Stimulated activated memory B cell treated with anti-CD40 and anti-IgM and Interleukin-4, amounts not matched to agents 10 μg/mL and 1 μg/mL and 100 μg/mL, for 72 hours (primary cell): ENCODE data around the gene STARD10.
"Not testable (repeated sequence)": the region's sequence is repeated elsewhere in the genome, so short reads cannot be mapped to it uniquely, and the experiment has no call there.

Experiments used
- ATAC-seq: fragments of 150-1000 bp; cut with Tn5 transposase; 2 replicates; pipeline ENCODE4 v1.10.0; 2021
- H3K27ac Mint-ChIP-seq: one replicate; pipeline ENCODE4 v1.8.0; 2022; ENCODE audit warnings: mild to moderate bottlenecking, mixed read lengths
- H3K27me3 Mint-ChIP-seq: one replicate; pipeline ENCODE4 v1.8.0; 2022; ENCODE audit warnings: mixed read lengths
- H3K36me3 Mint-ChIP-seq: one replicate; pipeline ENCODE4 v1.8.0; 2022; ENCODE audit warnings: mixed read lengths
- H3K4me1 Mint-ChIP-seq: one replicate; pipeline ENCODE4 v1.8.0; 2022; ENCODE audit warnings: mixed read lengths
- H3K4me3 Mint-ChIP-seq: one replicate; pipeline ENCODE4 v1.8.0; 2022; ENCODE audit warnings: mild to moderate bottlenecking, moderate library complexity, mixed read lengths
- H3K9me3 Mint-ChIP-seq: one replicate; pipeline ENCODE4 v1.8.0; 2022; ENCODE audit warnings: mixed read lengths

Gene STARD10

GRCh38 chr11:72829178-72829577, 35.3 kb upstream of the STARD10 start:
- no peak for ATAC-seq
- no peak overlapping the region for H3K4me3 Mint-ChIP-seq
- H3K4me1 Mint-ChIP-seq: peaks cover 73% of the 10 kb centered on the region
- H3K27me3 Mint-ChIP-seq: no peaks in the 10 kb centered on the region
- no peaks in the 10 kb centered on the region for H3K9me3 Mint-ChIP-seq
- H3K27ac Mint-ChIP-seq: peak overlapping the region; percentile 67
- peaks cover 45% of the 10 kb centered on the region for H3K36me3 Mint-ChIP-seq

- H3K4me1 Mint-ChIP-seq: peaks cover 78% of the 10 kb centered on the region
- H3K4me3 Mint-ChIP-seq: no peak overlapping the region
- H3K36me3 Mint-ChIP-seq: peaks cover 50% of the 10 kb centered on the region
- no peak for ATAC-seq
- no peaks in the 10 kb centered on the region for H3K27me3 Mint-ChIP-seq
- H3K27ac Mint-ChIP-seq: peak overlapping the region; percentile 67
- no peaks in the 10 kb centered on the region for H3K9me3 Mint-ChIP-seq
These were observed 34.9 kb upstream of the STARD10 start for GRCh38 chr11:72828692-72829101.

GRCh38 chr11:72828081-72828567, 34.3 kb upstream of the STARD10 start:
- H3K36me3 Mint-ChIP-seq: peaks cover 55% of the 10 kb centered on the region
- H3K4me1 Mint-ChIP-seq: peaks cover 84% of the 10 kb centered on the region
- no peak for ATAC-seq
- no peaks in the 10 kb centered on the region for H3K27me3 Mint-ChIP-seq
- no peaks in the 10 kb centered on the region for H3K9me3 Mint-ChIP-seq
- H3K4me3 Mint-ChIP-seq: peak overlapping the region; percentile 25
- peak overlapping the region; percentile 67 for H3K27ac Mint-ChIP-seq

- Mint-ChIP-seq H3K36me3 (peaks cover 56% of the 10 kb centered on the region), H3K4me3 (peak overlapping the region; percentile 25), H3K4me1 (peaks cover 89% of the 10 kb centered on the region), H3K27ac (peak overlapping the region; percentile 67)
- not testable (repeated sequence) for H3K27me3 Mint-ChIP-seq, ATAC-seq, H3K9me3 Mint-ChIP-seq
These were observed 33.8 kb upstream of the STARD10 start for GRCh38 chr11:72827656-72828055.

- no peak for ATAC-seq
- H3K27ac Mint-ChIP-seq: peak overlapping the region; percentile 67
- H3K27me3 Mint-ChIP-seq: no peaks in the 10 kb centered on the region
- no peaks in the 10 kb centered on the region for H3K9me3 Mint-ChIP-seq
- H3K4me3 Mint-ChIP-seq: no peak overlapping the region
- H3K4me1 Mint-ChIP-seq: peaks cover 90% of the 10 kb centered on the region
- H3K36me3 Mint-ChIP-seq: peaks cover 52% of the 10 kb centered on the region
These were observed 33.2 kb upstream of the STARD10 start for GRCh38 chr11:72826942-72827480.

GRCh38 chr11:72826191-72826941, 32.5 kb upstream of the STARD10 start:
- Mint-ChIP-seq H3K9me3 (no peaks in the 10 kb centered on the region), H3K4me3 (no peak overlapping the region), H3K27ac (peak overlapping the region; percentile 67), H3K36me3 (peaks cover 46% of the 10 kb centered on the region), H3K4me1 (peaks cover 85% of the 10 kb centered on the region), H3K27me3 (no peaks in the 10 kb centered on the region)
- no peak for ATAC-seq

GRCh38 chr11:72825661-72826060, 31.8 kb upstream of the STARD10 start:
- H3K4me3 Mint-ChIP-seq: no peak overlapping the region
- ATAC-seq: no peak
- peaks cover 85% of the 10 kb centered on the region for H3K4me1 Mint-ChIP-seq
- H3K27ac Mint-ChIP-seq: peak overlapping the region; percentile 67
- H3K9me3 Mint-ChIP-seq: no peaks in the 10 kb centered on the region
- peaks cover 45% of the 10 kb centered on the region for H3K36me3 Mint-ChIP-seq
- H3K27me3 Mint-ChIP-seq: no peaks in the 10 kb centered on the region

GRCh38 chr11:72824811-72825505, 31.1 kb upstream of the STARD10 start:
- Mint-ChIP-seq H3K36me3 (peaks cover 48% of the 10 kb centered on the region), H3K9me3 (no peaks in the 10 kb centered on the region), H3K27ac (peak overlapping the region; percentile 67), H3K4me1 (peaks cover 86% of the 10 kb centered on the region), H3K27me3 (no peaks in the 10 kb centered on the region), H3K4me3 (peak overlapping the region; percentile 11)
- ATAC-seq: no peak

- H3K4me1 Mint-ChIP-seq: peaks cover 79% of the 10 kb centered on the region
- no peak for ATAC-seq
- H3K27ac Mint-ChIP-seq: peak overlapping the region; percentile 67
- H3K4me3 Mint-ChIP-seq: no peak overlapping the region
- H3K9me3 Mint-ChIP-seq: no peaks in the 10 kb centered on the region
- no peaks in the 10 kb centered on the region for H3K27me3 Mint-ChIP-seq
- peaks cover 50% of the 10 kb centered on the region for H3K36me3 Mint-ChIP-seq
These were observed 30.2 kb upstream of the STARD10 start for GRCh38 chr11:72824020-72824419.

GRCh38 chr11:72823105-72823804, 29.4 kb upstream of the STARD10 start:
- Mint-ChIP-seq H3K27me3 (no peaks in the 10 kb centered on the region), H3K4me1 (peaks cover 74% of the 10 kb centered on the region), H3K36me3 (peaks cover 52% of the 10 kb centered on the region), H3K4me3 (peak overlapping the region; percentile 22), H3K27ac (peak overlapping the region; percentile 67), H3K9me3 (no peaks in the 10 kb centered on the region)
- ATAC-seq: no peak

GRCh38 chr11:72821920-72822799, 28.3 kb upstream of the STARD10 start:
- Mint-ChIP-seq H3K36me3 (peaks cover 62% of the 10 kb centered on the region), H3K9me3 (no peaks in the 10 kb centered on the region), H3K27me3 (no peaks in the 10 kb centered on the region), H3K4me1 (peaks cover 77% of the 10 kb centered on the region), H3K4me3 (peak overlapping the region; percentile 60), H3K27ac (peak overlapping the region; percentile 67)
- peak; percentile 89 for ATAC-seq

- H3K36me3 Mint-ChIP-seq: peaks cover 60% of the 10 kb centered on the region
- no peak for ATAC-seq
- H3K4me1 Mint-ChIP-seq: peaks cover 75% of the 10 kb centered on the region
- peak overlapping the region; percentile 60 for H3K4me3 Mint-ChIP-seq
- H3K27me3 Mint-ChIP-seq: no peaks in the 10 kb centered on the region
- H3K27ac Mint-ChIP-seq: peak overlapping the region; percentile 67
- no peaks in the 10 kb centered on the region for H3K9me3 Mint-ChIP-seq
These were observed 27.5 kb upstream of the STARD10 start for GRCh38 chr11:72821221-72821919.

- H3K4me3 Mint-ChIP-seq: peak overlapping the region; percentile 38
- peaks cover 75% of the 10 kb centered on the region for H3K4me1 Mint-ChIP-seq
- H3K36me3 Mint-ChIP-seq: peaks cover 60% of the 10 kb centered on the region
- H3K9me3 Mint-ChIP-seq: no peaks in the 10 kb centered on the region
- peak overlapping the region; percentile 65 for H3K27ac Mint-ChIP-seq
- H3K27me3 Mint-ChIP-seq: no peaks in the 10 kb centered on the region
- no peak for ATAC-seq
These were observed 26.7 kb upstream of the STARD10 start for GRCh38 chr11:72820439-72821139.
